K562 (cell line): ENCODE data around the gene ALDOB. TPM values are rescaled to one million over a fixed set of nuclear protein-coding genes. Genes with fewer than 3 reads are reported as not detected.

Experiments
- ATAC-seq: fragments of 200-7000 bp; cut with Tn5 transposase; 3 replicates; pipeline ENCODE4 v1.9.1; 2020; ENCODE audit warnings: moderate library complexity
- BruUV-seq: library from RNA; stranded (reverse); fragments of 400-500 nt; replicated peaks from 2 replicates; lab custom pipeline; 2021; lab: Mats Ljungman, UMichigan
- CTCF ChIA-PET: fragments of 300-600 bp; formaldehyde crosslinking; extraction: SDS; loops from one replicate; lab custom pipeline; 2021; ENCODE audit warnings: low intra/inter-chr PET ratio; lab: Yijun Ruan, JAX
- POLR2A ChIA-PET: fragments of 300-600, 350-650 bp; sonication (Branson Sonifier 250); formaldehyde crosslinking; extraction: SDS; loops from one replicate; lab custom pipeline; 2021; ENCODE audit warnings: antibody characterized with exemption, inconsistent platforms; lab: Yijun Ruan, JAX
- DNase-seq, 4 experiments: peaks; one replicate each; pipeline versions ENCODE4 v3.0.0 to v3.0.0-alpha.2; 2011 to 2018; ENCODE audit warnings: low spot score in 3 of 4, mixed read lengths in 3 of 4; ENCODE audit errors: extremely low read depth in 1 of 4
- FAIRE-seq: peaks from 2 replicates; lab custom pipeline; 2011; peaks lifted over from hg19 to GRCh38; lab: Jason Lieb, UNC
- H2AFZ ChIP-seq: 2 replicates; pipeline ENCODE4 v1.6.0; 2011; ENCODE audit warnings: low read depth, low read length, control low read depth, inconsistent platforms
- H3K27ac ChIP-seq: fragments of 200-600 bp; 3 replicates; pipeline ENCODE4 v1.8.0; 2011; ENCODE audit warnings: low read depth, mild to moderate bottlenecking, control low read depth, inconsistent platforms, low read length, moderate library complexity, mixed read lengths; ENCODE audit errors: extremely low read depth
- H3K27me3 ChIP-seq, 2 experiments: fragments of 300-600 bp in 1 of 2; 2 replicates in 1 of 2; 3 replicates in 1 of 2; pipeline versions ENCODE4 v1.6.0 to v1.8.0; 2011; ENCODE audit warnings: inconsistent platforms in 2 of 2, low read length in 2 of 2, mild to moderate bottlenecking in 1 of 2, mixed read lengths in 1 of 2, moderate library complexity in 1 of 2; ENCODE audit not compliant: control insufficient read depth in 2 of 2, insufficient read depth in 2 of 2
- H3K36me3 ChIP-seq: fragments of 300-600 bp; 3 replicates; pipeline ENCODE4 v1.8.0; 2011; ENCODE audit warnings: mild to moderate bottlenecking, low read length, inconsistent platforms; ENCODE audit not compliant: control insufficient read depth, insufficient read depth
- H3K4me1 ChIP-seq, 2 experiments: fragments of 200-600 bp in 1 of 2; replicated peaks in 1 of 2; 2 replicates in 1 of 2; 3 replicates in 1 of 2; pipeline versions ENCODE4 v1.5.1 to v1.8.0; 2011; ENCODE audit warnings: inconsistent platforms in 2 of 2, low read length in 2 of 2, mild to moderate bottlenecking in 1 of 2, mixed read lengths in 1 of 2, moderate library complexity in 1 of 2; ENCODE audit not compliant: control insufficient read depth in 2 of 2, insufficient read depth in 2 of 2
- H3K4me2 ChIP-seq: 2 replicates; pipeline ENCODE4 v1.6.1; 2011; ENCODE audit warnings: low read length, control low read depth, inconsistent platforms, mixed read lengths; ENCODE audit not compliant: insufficient read depth
- H3K4me3 ChIP-seq: fragments of 200-600 bp; sonication (generic), shearing (Covaris generic); 2 replicates; pipeline ENCODE4 v1.5.1; 2016; ENCODE audit warnings: control low read depth, inconsistent platforms
- H3K79me2 ChIP-seq: fragments of 200-600 bp; 3 replicates; pipeline ENCODE4 v1.8.0; 2011; ENCODE audit warnings: low read length, inconsistent platforms; ENCODE audit not compliant: control insufficient read depth, insufficient read depth
- H3K9ac ChIP-seq, 2 experiments: 2 replicates each; pipeline versions ENCODE4 v1.6.0 to v1.6.1; 2011; ENCODE audit warnings: low read depth in 2 of 2, low read length in 2 of 2, control low read depth in 1 of 2, inconsistent platforms in 1 of 2, mild to moderate bottlenecking in 1 of 2, mixed read lengths in 1 of 2; ENCODE audit not compliant: insufficient read depth in 1 of 2
- H3K9me1 ChIP-seq: one replicate; pipeline ENCODE4 v1.6.0; 2011; ENCODE audit warnings: inconsistent platforms, mild to moderate bottlenecking, low read length, moderate library complexity; ENCODE audit not compliant: control insufficient read depth, insufficient read depth
- H3K9me3 ChIP-seq: replicated peaks from 2 replicates; pipeline ENCODE4 v1.5.1; 2011; ENCODE audit warnings: low read depth, low read length, inconsistent platforms; ENCODE audit not compliant: control insufficient read depth, insufficient read depth
- H4K20me1 ChIP-seq: replicated peaks from 2 replicates; pipeline ENCODE4 v1.6.1; 2011; ENCODE audit warnings: low read length, inconsistent platforms, mixed read lengths; ENCODE audit not compliant: control insufficient read depth, insufficient read depth
- IRF2 ChIP-seq: sonication (generic); formaldehyde crosslinking; IDR thresholded peaks from 2 replicates; pipeline ENCODE4 v1.8.1; 2022; ENCODE audit warnings: mild to moderate bottlenecking, missing genetic modification reagents
- LEF1 ChIP-seq: fragments of 450-650 bp; IDR thresholded peaks from 2 replicates; pipeline ENCODE4 v1.6.1; 2016; ENCODE audit warnings: mild to moderate bottlenecking
- PATZ1 ChIP-seq: fragments of 250-450 bp; sonication (Bioruptor Pico); IDR thresholded peaks from 2 replicates; pipeline ENCODE4 v1.5.0; 2020; ENCODE audit warnings: mild to moderate bottlenecking, borderline replicate concordance
- POLR2AphosphoS2 ChIP-seq: IDR thresholded peaks from 2 replicates; pipeline ENCODE4 v1.6.1; 2012; ENCODE audit warnings: low read length, improper control_type of control experiment
- SMAD1 ChIP-seq: fragments of 150-350 bp; IDR thresholded peaks from 2 replicates; pipeline ENCODE4 v1.6.1; 2014; ENCODE audit warnings: low read length, low read depth; ENCODE audit not compliant: partially characterized antibody
- SPI1 ChIP-seq: IDR thresholded peaks from 2 replicates; pipeline ENCODE4 v1.6.1; 2011; ENCODE audit warnings: low read depth, low read length, control low read depth, borderline replicate concordance
- SRSF1 ChIP-seq: fragments of 200-400 bp; formaldehyde crosslinking; IDR thresholded peaks from 2 replicates; pipeline ENCODE4 v1.6.1; 2017; ENCODE audit warnings: mild to moderate bottlenecking, low read depth, low read length, moderate library complexity
- ZBTB33 ChIP-seq: sonication (generic); formaldehyde crosslinking; IDR thresholded peaks from 2 replicates; pipeline ENCODE4 v1.8.1; 2023; ENCODE audit warnings: mild to moderate bottlenecking, missing genetic modification reagents
- ZBTB9 ChIP-seq: fragments of 450-650 bp; formaldehyde crosslinking; IDR thresholded peaks from 2 replicates; pipeline ENCODE4 v1.4.0; 2020; ENCODE audit warnings: mild to moderate bottlenecking, moderate library complexity
- WGBS: fragments of 100-300 bp; shearing (Covaris generic); methylation state at CpG from one replicate; pipeline ENCODE4 v1.1.6; 2016; ENCODE audit warnings: low coverage, mixed read lengths; ENCODE audit not compliant: insufficient coverage; ENCODE audit errors: missing lambda C conversion rate; 5-methylcytosine and 5-hydroxymethylcytosine counted together
- in situ Hi-C: fragments of 300-500 bp; cut with MboI; formaldehyde crosslinking; loops from 4 replicates; pipeline ENCODE4 v1.15.0; 2018; ENCODE audit warnings: inconsistent platforms, mixed read lengths
- intact Hi-C: fragments of 100-400 bp; cut with micrococcal nuclease; formaldehyde crosslinking; loops from 2 replicates; pipeline ENCODE4 v1.14.2; 2022
- polyA plus RNA-seq, 8 experiments: library from polyadenylated mRNA; depleted of rRNA in 4 of 8; stranded (reverse) in 5 of 8; unstranded in 3 of 8; fragments of >200 nt; fragmentation: Nextera tagmentation in 2 of 8; fragmentation: Illumina TruSeq in 1 of 8; extraction: Ambion mirVana in 2 of 8; extraction: Trizol in 1 of 8; gene quantifications; 2 replicates each; pipeline versions ENCODE4 v1.2.1 to v1.2.3, GENCODE V29; 2011 to 2014; ENCODE audit warnings: inconsistent platforms in 1 of 8, missing spikeins in 1 of 8
- total RNA-seq, 7 experiments: library from RNA; depleted of rRNA in 6 of 7; stranded (reverse); fragments of >200 nt in 6 of 7; fragmentation: Illumina TruSeq in 2 of 7; extraction: Trizol in 2 of 7; gene quantifications; 2 replicates each; pipeline versions ENCODE4 v1.2.1 to v1.2.3, GENCODE V29; 2011 to 2021; ENCODE audit warnings: low replicate concordance in 1 of 7
- TF ChIP-seq, protein P1 (sequence below): fragments of 200-800 bp; sonication (Bioruptor generic); IDR thresholded peaks from 2 replicates; pipeline ENCODE4 v1.6.1; 2017; ENCODE audit warnings: missing genetic modification characterization, missing compliant biosample characterization

Gene ALDOB
- total and polyA plus RNA-seq, 9 of the 15 experiments (the other 6 are each of a cell fraction or from before 2014, with no cell fraction given): 0.80 TPM; not detected in 8

DNA sequence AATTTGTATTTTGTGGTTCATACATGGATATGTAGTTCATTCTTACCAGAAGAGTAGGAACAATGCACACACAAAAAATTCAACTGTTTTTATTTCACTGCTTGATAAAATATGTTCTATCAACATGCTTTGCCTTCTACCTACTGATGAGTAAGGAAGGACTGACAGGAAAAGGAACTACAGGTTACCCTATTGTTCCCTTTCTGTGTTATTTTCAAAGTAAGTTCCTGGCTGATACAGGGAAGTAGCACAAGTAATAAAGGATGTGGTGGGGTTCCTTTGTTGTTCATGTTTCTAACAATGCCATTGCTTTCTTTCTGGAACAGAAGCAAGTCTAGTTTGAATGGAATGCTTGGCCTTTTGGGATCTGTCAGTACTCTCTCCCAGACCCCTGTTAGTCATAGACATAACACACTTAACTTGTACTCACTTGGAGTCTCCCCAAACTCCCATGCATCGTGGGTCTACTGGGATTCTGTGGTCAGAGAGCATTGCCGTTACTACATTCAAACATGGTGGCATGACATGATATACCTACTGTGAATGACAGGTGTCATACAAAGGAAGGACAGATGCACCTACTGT lies 20.2 kb upstream of the ALDOB start:
- no peaks in the 10 kb centered on the region; a peak in 1 of 5 replicates for H3K4me1 ChIP-seq
- DNase-seq (no peak), ATAC-seq (no peak), FAIRE-seq (no peak)
- WGBS: 7% methylated on average over 2 of the region's 2 CpGs
- no peaks in the 10 kb centered on the region for H3K36me3 ChIP-seq
- H3K27ac ChIP-seq: no peak overlapping the region
- no peaks in the 10 kb centered on the region for H3K79me2 ChIP-seq
- intact Hi-C loops (loop anchor here (10.0 kb wide), 2 partner anchors 341 to 741 kb away; no protein-coding TSS in a partner anchor), in situ Hi-C loops (no loop called here)
- no TSS peak for BruUV-seq
- POLR2A ChIA-PET: no interaction called here
- H3K4me3 ChIP-seq: no peak overlapping the region
- H3K4me2 ChIP-seq: no peak overlapping the region
- H4K20me1 ChIP-seq: no peaks in the 10 kb centered on the region
- TF ChIP-seq LEF1 (no peak), ZBTB9 (CRISPR knock-in tag) (no peak), ZBTB33 (CRISPR knock-in tag) (no peak), PATZ1 (CRISPR knock-in tag) (no peak), IRF2 (CRISPR knock-in tag) (no peak), POLR2AphosphoS2 (no peak), SRSF1 (no peak), SMAD1 (no peak), SPI1 (no peak)
- TF ChIP-seq, protein P1, sequence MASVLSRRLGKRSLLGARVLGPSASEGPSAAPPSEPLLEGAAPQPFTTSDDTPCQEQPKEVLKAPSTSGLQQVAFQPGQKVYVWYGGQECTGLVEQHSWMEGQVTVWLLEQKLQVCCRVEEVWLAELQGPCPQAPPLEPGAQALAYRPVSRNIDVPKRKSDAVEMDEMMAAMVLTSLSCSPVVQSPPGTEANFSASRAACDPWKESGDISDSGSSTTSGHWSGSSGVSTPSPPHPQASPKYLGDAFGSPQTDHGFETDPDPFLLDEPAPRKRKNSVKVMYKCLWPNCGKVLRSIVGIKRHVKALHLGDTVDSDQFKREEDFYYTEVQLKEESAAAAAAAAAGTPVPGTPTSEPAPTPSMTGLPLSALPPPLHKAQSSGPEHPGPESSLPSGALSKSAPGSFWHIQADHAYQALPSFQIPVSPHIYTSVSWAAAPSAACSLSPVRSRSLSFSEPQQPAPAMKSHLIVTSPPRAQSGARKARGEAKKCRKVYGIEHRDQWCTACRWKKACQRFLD (CRISPR knock-in tag): no peak
- no peaks in the 10 kb centered on the region for H3K9me3 ChIP-seq
- H3K9me1 ChIP-seq: no peaks in the 10 kb centered on the region
- no peaks in the 10 kb centered on the region for H3K27me3 ChIP-seq
- CTCF ChIA-PET: no interaction called here
- H3K9ac ChIP-seq: no peak overlapping the region
- no peak overlapping the region for H2AFZ ChIP-seq
